Glutamatergic neuron (in vitro differentiated cells): ENCODE data around the gene IFNAR2. TPM values are rescaled to one million over a fixed set of nuclear protein-coding genes. Genes with fewer than 3 reads are reported as not detected.

Source experiments
- DNase-seq: peaks from one replicate; pipeline ENCODE4 v3.0.0; 2022
- H3K27ac Mint-ChIP-seq: one replicate; pipeline ENCODE4 v1.8.0; 2020; ENCODE audit warnings: mild to moderate bottlenecking, mixed read lengths, inconsistent platforms; ENCODE audit not compliant: unreplicated experiment
- H3K27me3 Mint-ChIP-seq: one replicate; pipeline ENCODE4 v1.8.0; 2020; ENCODE audit warnings: mild to moderate bottlenecking, moderate library complexity, mixed read lengths, inconsistent platforms; ENCODE audit not compliant: unreplicated experiment
- H3K36me3 Mint-ChIP-seq: one replicate; pipeline ENCODE4 v1.8.0; 2020; ENCODE audit warnings: mild to moderate bottlenecking, mixed read lengths, inconsistent platforms; ENCODE audit not compliant: unreplicated experiment
- H3K4me1 Mint-ChIP-seq: one replicate; pipeline ENCODE4 v1.8.0; 2020; ENCODE audit warnings: mild to moderate bottlenecking, low read depth, mixed read lengths, inconsistent platforms; ENCODE audit not compliant: unreplicated experiment
- H3K4me3 Mint-ChIP-seq: one replicate; pipeline ENCODE4 v1.8.0; 2020; ENCODE audit warnings: mild to moderate bottlenecking, mixed read lengths, inconsistent platforms; ENCODE audit not compliant: unreplicated experiment
- H3K9me3 Mint-ChIP-seq: one replicate; pipeline ENCODE4 v1.8.0; 2020; ENCODE audit warnings: mild to moderate bottlenecking, moderate library complexity, mixed read lengths, inconsistent platforms; ENCODE audit not compliant: unreplicated experiment
- total RNA-seq: library from RNA; stranded (reverse); fragmentation: NEBNext Ultra II Directional; extraction: Animal tissue kit (Norgen Biotek cat#: 25700); gene quantifications from one replicate; pipeline ENCODE4 v1.2.1, GENCODE V29; 2021; ENCODE audit not compliant: unreplicated experiment
- TF ChIP-seq, protein P1 (sequence below): fragments of 200-600 bp; sonication (generic); IDR thresholded peaks from one replicate; pipeline ENCODE4 v1.5.0; 2021; ENCODE audit not compliant: partially characterized antibody, unreplicated experiment

IFNAR2 gene
- total RNA-seq, 1 donor from 2014 or later, result 6.9 TPM

DNA sequence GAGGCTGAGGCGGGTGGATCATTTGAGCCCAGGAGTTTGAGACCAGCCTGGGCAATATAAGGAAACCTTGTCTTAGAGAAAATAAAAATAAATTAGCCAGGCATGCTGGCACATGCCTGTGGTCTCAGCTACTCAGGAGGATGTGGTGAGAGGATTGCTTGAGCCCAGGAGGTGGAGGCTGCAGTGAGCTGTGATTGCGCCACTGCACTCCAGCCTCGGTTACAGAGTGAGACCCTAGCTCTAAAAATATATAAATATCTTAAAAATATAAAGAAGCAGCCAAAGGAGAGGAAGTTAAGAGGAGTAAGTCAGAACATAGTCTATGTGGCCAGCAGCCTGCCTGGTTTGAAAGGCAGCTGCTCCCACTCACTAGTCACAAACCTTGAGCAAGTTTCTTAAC lies 31.9 kb downstream of the IFNAR2 start:
- no peak for DNase-seq
- Mint-ChIP-seq H3K9me3 (peaks cover 6% of the 10 kb centered on the region), H3K4me1 (peaks cover 10% of the 10 kb centered on the region), H3K27me3 (peaks cover 7% of the 10 kb centered on the region), H3K27ac (no peak overlapping the region), H3K36me3 (peaks cover 15% of the 10 kb centered on the region), H3K4me3 (no peak overlapping the region)
- TF ChIP-seq, protein P1, sequence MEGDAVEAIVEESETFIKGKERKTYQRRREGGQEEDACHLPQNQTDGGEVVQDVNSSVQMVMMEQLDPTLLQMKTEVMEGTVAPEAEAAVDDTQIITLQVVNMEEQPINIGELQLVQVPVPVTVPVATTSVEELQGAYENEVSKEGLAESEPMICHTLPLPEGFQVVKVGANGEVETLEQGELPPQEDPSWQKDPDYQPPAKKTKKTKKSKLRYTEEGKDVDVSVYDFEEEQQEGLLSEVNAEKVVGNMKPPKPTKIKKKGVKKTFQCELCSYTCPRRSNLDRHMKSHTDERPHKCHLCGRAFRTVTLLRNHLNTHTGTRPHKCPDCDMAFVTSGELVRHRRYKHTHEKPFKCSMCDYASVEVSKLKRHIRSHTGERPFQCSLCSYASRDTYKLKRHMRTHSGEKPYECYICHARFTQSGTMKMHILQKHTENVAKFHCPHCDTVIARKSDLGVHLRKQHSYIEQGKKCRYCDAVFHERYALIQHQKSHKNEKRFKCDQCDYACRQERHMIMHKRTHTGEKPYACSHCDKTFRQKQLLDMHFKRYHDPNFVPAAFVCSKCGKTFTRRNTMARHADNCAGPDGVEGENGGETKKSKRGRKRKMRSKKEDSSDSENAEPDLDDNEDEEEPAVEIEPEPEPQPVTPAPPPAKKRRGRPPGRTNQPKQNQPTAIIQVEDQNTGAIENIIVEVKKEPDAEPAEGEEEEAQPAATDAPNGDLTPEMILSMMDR, result no peak

DNA sequence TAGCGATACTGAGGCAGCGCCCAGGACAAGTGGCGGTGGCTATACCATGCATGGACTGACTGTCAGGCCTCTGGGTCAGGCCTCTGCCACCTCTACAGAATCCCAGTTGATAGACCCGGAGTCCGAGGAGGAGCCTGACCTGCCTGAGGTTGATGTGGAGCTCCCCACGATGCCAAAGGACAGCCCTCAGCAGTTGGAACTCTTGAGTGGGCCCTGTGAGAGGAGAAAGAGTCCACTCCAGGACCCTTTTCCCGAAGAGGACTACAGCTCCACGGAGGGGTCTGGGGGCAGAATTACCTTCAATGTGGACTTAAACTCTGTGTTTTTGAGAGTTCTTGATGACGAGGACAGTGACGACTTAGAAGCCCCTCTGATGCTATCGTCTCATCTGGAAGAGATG lies 33.2 kb downstream of the IFNAR2 start:
- peaks cover 6% of the 10 kb centered on the region for H3K27me3 Mint-ChIP-seq
- H3K4me1 Mint-ChIP-seq, result peaks cover 7% of the 10 kb centered on the region
- no peak for DNase-seq
- TF ChIP-seq, protein P1, result no peak
- H3K36me3 Mint-ChIP-seq, result peaks cover 9% of the 10 kb centered on the region
- peaks cover 7% of the 10 kb centered on the region for H3K9me3 Mint-ChIP-seq
- H3K27ac Mint-ChIP-seq, result no peak overlapping the region
- H3K4me3 Mint-ChIP-seq, result no peak overlapping the region

DNA sequence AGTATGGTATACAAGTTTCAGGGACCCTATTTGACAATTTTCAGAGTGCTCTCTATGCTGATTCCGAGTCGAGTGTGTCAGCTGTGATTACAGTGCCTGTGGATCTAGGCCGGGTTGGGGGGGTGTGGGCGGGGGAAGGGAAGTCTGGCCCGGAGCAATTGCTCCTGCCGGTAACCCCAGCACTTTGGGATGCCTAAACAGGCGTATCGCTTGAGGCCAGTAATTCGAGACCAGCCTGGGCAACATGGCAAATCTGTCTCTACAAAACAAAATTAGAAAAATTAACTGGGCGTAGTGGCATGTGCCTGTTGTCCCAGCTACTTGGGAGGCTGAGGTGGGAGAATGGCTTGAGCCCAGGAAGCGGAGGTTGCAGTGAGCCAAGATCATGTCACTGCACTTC lies 34.8 kb downstream of the IFNAR2 start:
- H3K27me3 Mint-ChIP-seq, result peaks cover 6% of the 10 kb centered on the region
- H3K36me3 Mint-ChIP-seq, result no peaks in the 10 kb centered on the region
- H3K4me3 Mint-ChIP-seq, result no peak overlapping the region
- no peak overlapping the region for H3K27ac Mint-ChIP-seq
- TF ChIP-seq, protein P1, result no peak
- peaks cover 7% of the 10 kb centered on the region for H3K4me1 Mint-ChIP-seq
- H3K9me3 Mint-ChIP-seq, result peaks cover 7% of the 10 kb centered on the region
- no peak for DNase-seq

GRCh38 chr21:33265664-33266049 lies 35.9 kb downstream of the IFNAR2 start:
- peaks cover 6% of the 10 kb centered on the region for H3K27me3 Mint-ChIP-seq
- H3K4me3 Mint-ChIP-seq, result peak overlapping the region; percentile 88
- H3K36me3 Mint-ChIP-seq, result no peaks in the 10 kb centered on the region
- peaks cover 7% of the 10 kb centered on the region for H3K4me1 Mint-ChIP-seq
- TF ChIP-seq, protein P1, result no peak
- DNase-seq, result no peak
- peak overlapping the region; percentile 45 for H3K27ac Mint-ChIP-seq
- H3K9me3 Mint-ChIP-seq, result peaks cover 7% of the 10 kb centered on the region

- Mint-ChIP-seq H3K4me3 (peak within 1 kb of the TSS; percentile 93), H3K4me1 (peaks cover 7% of the 10 kb centered on the region), H3K36me3 (no peaks in the 10 kb centered on the region), H3K9me3 (peaks cover 9% of the 10 kb centered on the region), H3K27me3 (peaks cover 6% of the 10 kb centered on the region), H3K27ac (peak within 1 kb of the TSS; percentile 45)
- TF ChIP-seq, protein P1, result no peak
- peak; percentile 80 for DNase-seq
Observed at GRCh38 chr21:33266050-33266788, 36.5 kb downstream of the IFNAR2 start, which contains the start of gene IL10RB. Gene IL10RB (plus strand): TSS chr21:33266367. CDS start chr21:33266466, 99 bp downstream.
